Activated T-cell treated with anti-CD3 and anti-CD28 coated beads for 4 hours (primary cell): ENCODE results near the gene SLC22A12.
"Not testable (repeated sequence)": the region's sequence is repeated elsewhere in the genome, so short reads cannot be mapped to it uniquely, and the experiment has no call there.

Experiments
- DNase-seq: peaks from one replicate; pipeline ENCODE4 v3.0.0-alpha.2; 2020

SLC22A12 gene

GRCh38 chr11:64590763-64591221 is at the start of gene SLC22A12:
Gene SLC22A12, plus strand, starts transcription at chr11:64591220. Its CDS starts 337 bp downstream, at chr11:64591557.
- no peak for DNase-seq

DNA sequence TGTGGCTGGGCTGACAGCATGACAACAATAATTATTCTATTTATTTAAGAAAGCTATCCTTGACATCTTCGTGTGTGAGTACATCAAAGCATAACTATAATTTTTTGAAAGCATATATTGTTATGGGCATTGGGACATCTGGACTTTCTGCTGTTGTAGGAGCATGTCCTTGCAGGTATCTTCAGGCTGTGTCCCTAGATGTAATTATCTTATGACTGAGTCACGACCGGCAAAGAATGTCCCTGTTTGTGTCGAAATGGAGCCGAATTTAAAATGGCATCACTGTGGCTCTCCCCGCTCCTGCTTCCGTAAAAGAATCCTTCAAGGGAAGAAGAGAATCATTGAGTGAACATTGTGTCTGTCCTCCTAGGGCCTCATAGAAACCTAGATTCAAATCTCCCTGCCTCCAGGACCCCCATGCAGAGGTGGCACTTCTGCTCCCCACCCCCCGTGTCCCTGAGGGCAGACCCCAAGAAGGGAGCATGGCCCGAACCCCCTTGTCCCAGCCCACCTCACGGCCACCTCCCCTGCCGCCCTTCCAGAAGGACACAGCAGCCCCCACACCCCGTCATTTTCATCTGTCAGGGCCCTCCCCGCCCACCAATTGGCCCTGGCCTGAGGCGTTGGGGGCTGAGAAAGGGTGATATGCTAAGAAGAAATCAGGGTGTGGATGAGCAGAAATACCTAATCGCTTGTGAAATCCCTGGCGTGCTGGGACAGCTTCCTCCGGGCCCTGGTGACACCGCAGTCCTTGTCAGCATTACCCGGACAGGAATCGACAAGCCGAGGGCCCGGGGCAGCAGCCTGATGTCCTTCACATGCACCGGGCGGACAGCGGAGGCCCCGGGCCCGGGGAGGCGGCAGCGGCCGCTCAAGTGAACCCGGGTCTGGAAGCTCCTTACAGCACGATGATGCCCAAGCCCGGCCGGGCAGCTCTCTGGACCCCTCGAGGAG is 48.6 kb upstream of the SLC22A12 start:
- DNase-seq = no peak

- DNase-seq = no peak
Observed at GRCh38 chr11:64543818-64544217, 47.2 kb upstream of the SLC22A12 start.

DNA sequence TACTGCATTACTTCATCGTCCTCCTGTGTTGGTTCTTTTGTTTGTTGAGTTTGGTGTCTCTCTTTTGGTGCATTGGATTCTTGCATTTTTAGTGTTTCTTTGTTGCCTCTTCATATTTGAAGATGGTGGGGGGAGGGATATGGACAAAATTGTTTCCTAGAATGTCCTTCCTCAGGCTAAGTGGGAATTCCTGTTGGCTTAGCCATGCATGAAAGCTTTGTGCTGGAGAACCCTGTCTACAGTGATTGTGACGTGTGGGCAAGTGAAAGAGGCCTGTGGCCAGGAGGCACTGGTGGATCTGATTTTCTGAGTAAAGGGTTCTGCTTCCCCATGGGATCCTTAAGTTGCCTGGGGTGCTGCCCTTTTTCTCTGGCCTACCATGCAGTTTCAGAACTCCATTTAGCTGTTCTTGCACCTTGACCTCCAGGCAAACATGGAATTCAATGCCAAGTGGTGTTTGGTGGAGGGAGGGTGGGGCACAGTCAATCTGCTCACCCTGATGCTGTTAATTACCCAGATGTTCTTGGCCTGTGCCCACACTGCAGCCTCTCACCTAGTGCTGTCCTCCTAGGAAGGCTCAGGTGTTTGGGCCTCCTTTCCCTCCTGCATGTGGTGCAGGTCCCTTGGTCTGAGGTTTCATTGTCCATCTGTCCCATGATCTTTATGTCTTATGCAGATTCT is 46.3 kb upstream of the SLC22A12 start:
- DNase-seq = no peak

DNA sequence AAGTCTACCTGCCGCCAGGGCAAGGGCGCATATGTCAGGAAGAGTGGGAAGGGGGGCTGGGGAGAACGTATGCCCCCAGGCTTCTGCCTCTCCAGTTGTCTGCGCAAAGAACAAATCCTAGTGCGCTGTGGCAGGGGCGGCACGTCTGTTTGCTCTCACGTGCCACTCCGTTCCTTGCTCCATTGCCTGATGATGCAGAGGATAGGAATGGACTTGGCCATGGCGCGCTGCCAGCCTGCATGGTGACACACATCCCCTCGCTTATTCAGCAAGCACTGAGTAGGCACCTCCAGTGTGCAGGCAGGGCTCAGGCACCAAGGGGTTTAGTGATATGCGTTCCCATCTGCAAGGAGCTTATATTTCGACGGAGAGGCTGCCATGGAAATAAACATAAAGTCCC is 45.4 kb upstream of the SLC22A12 start:
- no peak for DNase-seq

GRCh38 chr11:64546176-64546575 is 44.8 kb upstream of the SLC22A12 start:
- no peak for DNase-seq

DNA sequence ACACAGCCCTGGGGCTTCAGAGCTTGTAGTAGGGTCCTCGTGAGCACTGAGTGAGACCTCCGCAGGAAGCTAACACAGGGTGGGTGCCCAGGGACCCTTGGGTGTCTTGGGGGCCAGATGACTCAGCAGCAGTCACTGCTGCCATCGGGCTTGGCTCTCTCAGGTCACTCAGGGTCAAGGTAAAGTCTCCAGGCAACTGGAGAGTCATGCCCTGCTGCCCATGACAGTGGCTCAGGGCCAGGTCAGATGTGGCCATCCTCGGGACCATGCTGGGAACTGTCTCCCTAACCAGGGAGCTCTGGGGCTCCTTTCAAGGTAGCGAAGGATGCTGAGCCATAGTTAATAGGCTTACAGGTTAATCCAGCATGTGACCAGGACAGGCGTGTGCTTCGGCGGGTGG is 44.4 kb upstream of the SLC22A12 start:
- no peak for DNase-seq

DNA sequence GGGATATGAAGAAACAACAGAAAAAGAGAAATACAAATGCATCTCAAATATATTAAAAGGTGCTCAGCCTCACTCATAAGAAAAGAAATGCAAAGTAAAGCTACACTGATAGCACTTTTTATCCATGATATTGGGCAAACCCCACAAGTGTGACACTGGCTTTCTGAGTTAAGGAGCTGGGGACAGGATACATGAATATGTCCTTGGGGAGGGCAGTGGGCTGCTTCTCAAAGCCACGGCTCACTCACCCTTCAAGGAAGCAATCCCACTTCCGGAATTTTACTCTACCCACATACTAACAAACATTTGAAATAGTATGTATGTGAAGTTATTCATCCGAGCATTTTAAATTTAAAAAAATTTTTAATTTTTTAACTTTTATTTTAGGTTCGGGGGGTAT is 41.1 kb upstream of the SLC22A12 start:
- DNase-seq = no peak

- peak; percentile 34 for DNase-seq
Observed at GRCh38 chr11:64553554-64554201, 37.3 kb upstream of the SLC22A12 start.

DNA sequence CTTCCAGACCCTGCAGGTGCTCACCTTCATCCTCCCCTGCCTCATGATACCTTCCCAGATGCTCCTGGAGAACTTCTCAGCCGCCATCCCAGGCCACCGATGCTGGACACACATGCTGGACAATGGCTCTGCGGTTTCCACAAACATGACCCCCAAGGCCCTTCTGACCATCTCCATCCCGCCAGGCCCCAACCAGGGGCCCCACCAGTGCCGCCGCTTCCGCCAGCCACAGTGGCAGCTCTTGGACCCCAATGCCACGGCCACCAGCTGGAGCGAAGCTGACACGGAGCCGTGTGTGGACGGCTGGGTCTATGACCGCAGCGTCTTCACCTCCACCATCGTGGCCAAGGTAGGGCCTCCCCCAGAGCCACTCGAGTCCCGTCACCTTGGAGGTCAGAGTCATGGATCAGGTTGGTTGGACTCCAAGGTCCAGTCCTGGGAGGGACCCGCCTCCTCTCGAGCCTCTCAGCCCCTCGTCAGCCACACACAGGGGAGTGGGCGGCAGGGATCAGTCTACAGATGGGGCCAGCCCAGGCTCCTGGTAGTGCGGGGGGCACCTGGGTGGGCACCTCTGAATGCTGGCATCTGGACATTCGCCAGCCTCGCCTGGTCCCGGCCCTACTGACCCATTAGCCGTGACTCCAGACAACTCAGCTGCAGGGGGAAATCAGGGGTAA is 34.8 kb upstream of the SLC22A12 start:
- DNase-seq = no peak

DNA sequence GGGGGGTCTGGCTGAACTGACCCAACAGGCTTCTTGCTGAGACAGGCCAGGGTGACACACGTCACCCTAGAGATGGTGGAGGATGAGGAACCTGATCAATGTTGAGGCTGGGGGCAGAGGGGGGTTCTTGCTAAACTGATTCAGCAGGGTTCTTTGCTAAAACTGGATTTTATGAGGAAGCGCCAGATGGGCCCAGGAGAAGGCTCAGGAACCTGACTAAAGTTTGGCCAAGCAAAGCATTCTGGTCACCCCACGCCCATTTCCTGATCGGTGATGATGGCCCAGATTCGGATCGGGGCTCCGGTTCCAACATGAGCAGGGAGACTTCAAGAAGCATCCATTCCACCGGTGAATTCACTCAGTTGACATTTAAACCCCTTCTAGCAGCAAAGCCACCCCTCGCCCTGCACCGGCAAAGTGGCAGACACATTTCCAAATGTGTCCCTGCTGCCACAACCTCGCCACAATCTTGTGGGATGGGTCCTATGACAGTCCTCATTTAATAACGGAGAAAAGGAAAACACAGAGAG is 34.2 kb upstream of the SLC22A12 start:
- DNase-seq = no peak

DNA sequence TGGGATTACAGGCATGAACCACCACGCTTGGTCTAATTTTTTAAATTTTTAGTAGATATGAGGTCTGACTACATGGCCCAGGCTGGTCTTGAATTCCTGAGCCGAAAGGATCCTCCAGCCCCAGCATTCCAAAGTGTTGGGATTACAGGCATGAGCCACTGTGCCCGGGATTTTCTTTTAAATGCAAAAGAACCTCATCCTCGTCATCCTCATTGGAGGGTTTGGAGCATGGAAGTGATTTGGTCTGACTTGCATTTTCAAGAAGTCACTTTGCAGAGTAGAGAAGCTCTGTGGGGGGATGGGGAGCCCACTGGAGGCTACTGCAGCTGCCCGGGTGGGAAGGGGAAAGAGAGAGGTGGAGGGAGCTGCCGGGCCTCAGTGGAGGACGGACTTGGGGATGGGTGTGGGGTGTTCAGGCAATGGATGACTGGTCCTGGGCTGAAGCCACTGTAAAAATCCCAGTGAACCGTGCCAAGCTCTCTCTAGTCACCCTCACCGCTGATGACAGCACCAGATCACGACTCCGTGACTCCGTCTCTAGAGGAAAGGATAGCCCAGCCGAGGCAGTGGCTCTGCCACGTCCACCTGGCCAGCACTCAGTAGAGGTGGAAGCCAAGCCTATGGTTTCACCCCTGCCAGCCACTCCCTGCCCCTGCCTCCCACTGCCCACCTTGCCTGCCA is 32.8 kb upstream of the SLC22A12 start:
- DNase-seq = no peak

DNA sequence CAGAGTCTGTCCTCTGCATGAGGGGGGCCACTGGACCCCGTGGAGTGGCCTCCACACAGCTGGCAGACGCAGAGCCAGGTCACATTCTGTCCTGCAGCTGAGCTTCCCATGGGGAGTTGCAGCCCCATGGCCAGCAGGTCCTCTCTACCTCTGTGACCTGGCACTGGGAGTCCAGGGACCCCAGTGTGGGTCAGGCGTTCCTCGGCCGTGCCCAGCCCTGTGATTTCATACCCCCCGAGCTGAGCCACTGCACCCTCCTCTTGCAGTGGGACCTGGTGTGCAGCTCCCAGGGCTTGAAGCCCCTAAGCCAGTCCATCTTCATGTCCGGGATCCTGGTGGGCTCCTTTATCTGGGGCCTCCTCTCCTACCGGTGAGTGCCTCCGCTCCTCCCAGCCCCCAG is 32.2 kb upstream of the SLC22A12 start:
- DNase-seq = no peak

GRCh38 chr11:64559351-64560138 is 31.5 kb upstream of the SLC22A12 start:
- no peak for DNase-seq

DNA sequence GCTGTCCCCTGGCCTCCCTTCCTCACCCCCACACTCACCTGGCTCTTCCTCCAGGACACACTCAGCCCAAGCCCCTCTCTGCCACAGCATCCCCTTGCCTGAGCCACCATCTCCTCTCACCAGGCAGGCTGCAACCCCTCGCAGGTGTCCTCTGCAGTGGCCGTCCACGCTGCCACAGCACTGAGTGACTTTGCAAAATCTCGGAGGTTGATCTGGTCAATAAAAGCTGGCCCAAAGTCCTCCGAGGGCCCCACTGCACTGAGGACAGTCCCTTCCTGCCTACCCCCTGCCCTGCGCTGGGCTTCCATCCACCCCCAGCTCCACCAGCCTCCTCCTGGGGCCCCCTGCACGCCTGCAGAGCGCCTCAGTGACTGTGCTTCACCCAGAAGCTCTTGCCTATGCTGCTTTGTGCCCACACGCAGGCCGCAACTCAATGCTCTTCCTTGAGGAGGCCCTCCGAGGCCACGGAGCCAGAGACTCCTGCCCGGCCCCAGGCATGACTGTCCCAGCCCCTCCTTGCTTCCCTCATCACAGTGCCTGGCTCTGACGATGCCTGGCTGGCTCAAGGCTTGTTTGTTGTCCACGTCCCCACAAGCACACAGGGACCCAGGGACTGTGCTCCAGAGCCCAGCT is 30.8 kb upstream of the SLC22A12 start:
- DNase-seq = no peak

DNA sequence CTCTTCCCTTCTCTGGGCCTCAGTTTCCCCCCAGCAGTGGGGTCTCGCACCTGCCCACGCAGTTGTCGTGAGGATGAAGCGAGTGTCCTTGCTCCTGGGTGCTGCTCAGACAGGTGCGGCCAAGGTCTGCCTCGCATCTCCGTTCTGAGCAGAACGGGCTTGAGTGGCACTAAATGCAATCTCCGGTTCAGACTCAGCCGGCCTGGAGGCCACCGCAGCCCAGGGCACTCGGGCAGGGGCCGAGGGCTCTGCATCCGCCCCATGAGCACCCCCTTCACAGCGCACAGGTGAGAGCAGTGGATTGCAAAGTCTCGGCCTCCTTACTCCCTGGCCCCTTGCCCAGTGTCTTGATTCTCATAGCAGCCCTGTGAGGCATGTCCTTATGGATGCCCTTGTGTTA is 30.1 kb upstream of the SLC22A12 start:
- no peak for DNase-seq

GRCh38 chr11:64561429-64561828 is 29.6 kb upstream of the SLC22A12 start:
- DNase-seq = not testable (repeated sequence)

DNA sequence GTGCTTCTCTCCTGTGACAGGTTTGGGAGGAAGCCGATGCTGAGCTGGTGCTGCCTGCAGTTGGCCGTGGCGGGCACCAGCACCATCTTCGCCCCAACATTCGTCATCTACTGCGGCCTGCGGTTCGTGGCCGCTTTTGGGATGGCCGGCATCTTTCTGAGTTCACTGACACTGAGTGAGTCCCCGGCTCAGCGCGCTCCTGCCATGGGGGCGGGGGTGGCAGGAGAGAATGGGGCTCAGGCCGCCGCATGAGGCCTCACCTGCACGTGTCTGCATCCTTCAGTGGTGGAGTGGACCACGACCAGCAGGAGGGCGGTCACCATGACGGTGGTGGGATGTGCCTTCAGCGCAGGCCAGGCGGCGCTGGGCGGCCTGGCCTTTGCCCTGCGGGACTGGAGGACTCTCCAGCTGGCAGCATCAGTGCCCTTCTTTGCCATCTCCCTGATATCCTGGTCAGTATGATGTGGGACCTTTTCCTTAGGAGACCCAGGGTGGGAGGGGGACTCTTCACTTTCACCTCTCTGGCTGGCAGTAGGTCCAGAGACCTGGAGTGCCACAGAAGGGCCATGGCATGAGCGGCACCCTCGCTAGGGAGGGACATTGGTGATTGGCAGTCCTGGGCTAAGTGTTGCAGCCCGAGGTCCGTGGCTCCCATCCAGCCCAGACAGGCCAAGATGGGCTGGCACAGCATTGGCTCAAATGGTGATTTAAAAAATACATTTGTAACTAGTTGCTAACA is 28.9 kb upstream of the SLC22A12 start:
- no peak for DNase-seq

DNA sequence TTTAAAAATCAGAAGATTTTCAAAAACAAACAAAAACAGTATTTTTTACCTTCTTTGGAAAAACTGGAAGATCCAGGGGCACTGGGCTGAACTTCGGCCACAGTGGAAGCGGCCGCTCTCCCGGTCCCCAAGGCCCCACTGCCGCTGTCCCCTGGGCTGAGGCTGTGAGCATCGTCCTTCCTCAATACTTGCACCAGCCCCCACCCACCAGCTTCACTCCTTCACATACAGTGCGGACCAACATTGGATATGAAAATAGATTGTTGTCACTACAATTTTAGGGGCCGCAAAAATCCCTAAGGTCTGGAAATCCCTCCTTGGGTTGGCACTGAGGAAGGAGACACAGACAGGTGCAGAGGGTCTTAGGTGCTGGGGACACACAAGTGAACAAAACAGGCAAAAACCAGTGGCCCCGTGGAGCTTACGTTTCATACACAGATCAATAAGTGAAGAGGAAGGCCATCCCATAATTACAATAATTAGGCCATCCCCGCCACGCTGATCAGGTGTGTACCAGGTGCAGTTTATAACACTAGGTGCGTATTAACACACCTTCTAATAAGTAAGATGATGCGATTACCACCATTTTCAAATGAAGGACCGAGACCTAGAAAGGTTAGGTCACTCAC is 28.2 kb upstream of the SLC22A12 start:
- no peak for DNase-seq
